Skeletal muscle cell (primary cell): ENCODE measurements around the gene RHEBL1.

Experiments
- DNase-seq: peaks from one replicate; pipeline ENCODE4 v3.0.0-alpha.2; 2010; ENCODE audit warnings: low read depth
- H3K4me3 ChIP-seq: 2 replicates; pipeline ENCODE4 v1.5.1; 2011; ENCODE audit warnings: low read depth, mild to moderate bottlenecking, control low read depth, low read length, moderate library complexity

Gene RHEBL1

GRCh38 chr12:49057888-49058287 is 11.9 kb downstream of the RHEBL1 start:
- H3K4me3 ChIP-seq = peak overlapping the region; percentile 95
- no peak for DNase-seq

- DNase-seq = peak; percentile 59
- peak overlapping the region; percentile 95 for H3K4me3 ChIP-seq
These were observed 13.6 kb downstream of the RHEBL1 start for GRCh38 chr12:49055978-49056754.

GRCh38 chr12:49055092-49055491 is 14.7 kb downstream of the RHEBL1 start:
- no peak overlapping the region for H3K4me3 ChIP-seq
- no peak for DNase-seq

- no peak overlapping the region for H3K4me3 ChIP-seq
- DNase-seq = no peak
These were observed 15.3 kb downstream of the RHEBL1 start for GRCh38 chr12:49054524-49054923.

GRCh38 chr12:49054096-49054495 is 15.7 kb downstream of the RHEBL1 start:
- DNase-seq = no peak
- no peak overlapping the region for H3K4me3 ChIP-seq

- DNase-seq = no peak
- no peak overlapping the region for H3K4me3 ChIP-seq
These were observed 17.1 kb downstream of the RHEBL1 start for GRCh38 chr12:49052451-49053208.

- no peak for DNase-seq
- H3K4me3 ChIP-seq = no peak overlapping the region
These were observed 17.9 kb downstream of the RHEBL1 start for GRCh38 chr12:49051777-49052438.

- DNase-seq = no peak
- no peak overlapping the region for H3K4me3 ChIP-seq
These were observed 18.4 kb downstream of the RHEBL1 start for GRCh38 chr12:49051373-49051764.

GRCh38 chr12:49050507-49051372 is 19.0 kb downstream of the RHEBL1 start:
- H3K4me3 ChIP-seq = no peak overlapping the region
- DNase-seq = no peak

- DNase-seq = peak; percentile 6
- no peak overlapping the region for H3K4me3 ChIP-seq
These were observed 20.1 kb downstream of the RHEBL1 start for GRCh38 chr12:49049566-49050224.

- H3K4me3 ChIP-seq = no peak overlapping the region
- no peak for DNase-seq
These were observed 20.8 kb downstream of the RHEBL1 start for GRCh38 chr12:49048953-49049352.

- H3K4me3 ChIP-seq = no peak overlapping the region
- no peak for DNase-seq
These were observed 23.5 kb downstream of the RHEBL1 start for GRCh38 chr12:49046129-49046895.

GRCh38 chr12:49044660-49045059 is 25.1 kb downstream of the RHEBL1 start:
- DNase-seq = no peak

GRCh38 chr12:49043856-49044258 is 25.9 kb downstream of the RHEBL1 start:
- no peak overlapping the region for H3K4me3 ChIP-seq
- DNase-seq = no peak

More at GRCh38 chr12:49044660-49045059, 25.1 kb downstream of the RHEBL1 start:
- H3K4me3 ChIP-seq = no peak overlapping the region

GRCh38 chr12:49043241-49043640 is 26.5 kb downstream of the RHEBL1 start:
- no peak for DNase-seq
- no peak overlapping the region for H3K4me3 ChIP-seq

- no peak for DNase-seq
- no peak overlapping the region for H3K4me3 ChIP-seq
These were observed 27.8 kb downstream of the RHEBL1 start for GRCh38 chr12:49041881-49042484.

- H3K4me3 ChIP-seq = no peak overlapping the region
- DNase-seq = no peak
These were observed 28.5 kb downstream of the RHEBL1 start for GRCh38 chr12:49041036-49041880.
